DMS 273 (cell line): ENCODE data around the gene CABP1.

Experiments
- DNase-seq: peaks from one replicate; lab custom pipeline; 2025; ENCODE audit not compliant: unreplicated experiment; lab: John Stamatoyannopoulos, UW

Gene CABP1

DNA sequence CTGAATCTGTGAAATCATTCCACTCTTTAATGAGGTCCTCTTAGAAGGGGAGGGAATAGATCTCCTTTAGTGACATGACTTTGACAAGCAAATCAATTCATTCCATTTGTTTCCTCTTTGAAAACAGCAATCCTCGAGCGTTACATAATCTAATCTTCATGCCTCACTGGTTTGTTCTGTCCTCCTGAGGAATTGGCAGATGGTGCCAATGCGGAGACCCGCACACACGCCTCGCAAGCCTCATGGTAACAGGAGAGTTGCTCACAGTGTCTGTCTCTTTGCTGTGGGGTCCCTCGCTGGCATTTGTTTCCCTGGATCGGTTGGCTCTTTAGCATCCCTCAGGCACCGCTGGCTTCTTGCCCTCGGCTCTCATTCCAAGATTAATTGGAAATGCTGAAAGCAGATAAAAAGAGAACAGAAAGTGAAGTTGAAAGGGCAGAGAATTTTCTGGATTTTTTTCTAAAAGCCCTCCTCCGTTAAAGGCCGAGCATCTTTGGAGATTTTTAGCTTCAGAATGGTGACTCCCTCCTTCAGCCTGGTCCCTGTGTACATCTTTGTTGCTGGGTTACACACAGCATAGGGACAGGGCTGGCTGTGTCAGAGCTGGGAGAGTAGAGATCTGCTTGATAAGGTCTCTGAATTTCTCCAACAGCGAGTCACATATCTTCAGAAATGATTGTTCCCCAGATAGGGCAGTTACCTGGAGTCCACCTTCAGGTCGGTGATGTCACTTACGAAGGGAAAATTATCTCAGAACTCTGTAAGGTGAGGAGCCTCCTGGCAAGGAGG is 10.1 kb upstream of the CABP1 start:
- peak; percentile 54 for DNase-seq

GRCh38 chr12:120631097-120631496 is 9.3 kb upstream of the CABP1 start:
- no peak for DNase-seq

DNA sequence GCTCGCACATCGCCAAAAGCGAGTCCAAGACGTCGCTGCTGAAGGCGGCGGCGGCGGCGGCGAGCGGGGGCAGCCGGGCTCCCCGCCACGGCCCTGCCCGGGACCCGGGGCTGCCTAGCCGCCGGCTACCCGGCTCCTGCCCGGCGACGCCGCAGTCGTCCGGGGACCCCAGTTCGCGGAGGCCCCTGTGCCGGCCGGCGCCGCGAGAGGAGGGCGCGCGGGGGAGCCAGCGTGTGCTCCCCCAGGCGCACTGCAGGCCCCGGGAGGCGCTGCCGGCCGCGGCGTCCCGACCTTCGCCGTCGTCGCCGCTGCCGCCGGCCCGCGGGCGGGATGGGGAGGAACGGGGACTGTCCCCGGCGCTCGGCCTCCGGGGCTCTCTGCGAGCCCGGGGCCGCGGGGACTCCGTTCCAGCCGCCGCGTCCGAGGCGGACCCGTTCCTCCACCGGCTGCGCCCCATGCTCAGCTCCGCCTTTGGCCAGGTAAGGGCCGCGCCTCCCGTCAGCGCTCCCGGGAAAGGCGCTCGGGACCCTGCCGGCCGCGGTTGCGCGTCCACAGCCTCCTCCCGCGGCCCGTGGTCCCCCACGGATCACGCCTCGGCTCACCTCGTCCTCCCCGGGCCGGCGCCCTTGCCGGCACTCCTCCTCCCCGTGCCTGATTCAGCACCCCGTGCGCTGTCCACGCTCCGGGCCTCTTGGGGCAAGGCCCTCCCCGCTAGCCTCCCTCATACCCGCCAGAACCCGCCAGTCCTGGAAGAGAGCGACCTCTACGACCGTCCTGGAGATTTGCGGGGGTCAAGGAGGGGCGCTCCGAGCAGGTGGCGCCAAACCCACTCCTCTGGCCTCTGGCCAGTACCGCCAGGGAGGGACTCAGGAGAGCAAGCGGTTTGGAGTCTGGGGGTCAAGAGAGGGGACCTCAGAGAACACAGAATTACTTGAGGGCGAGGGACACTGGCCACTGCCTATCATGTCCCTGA is 721 bp downstream of the CABP1 start:
- peak; percentile 48 for DNase-seq

DNA sequence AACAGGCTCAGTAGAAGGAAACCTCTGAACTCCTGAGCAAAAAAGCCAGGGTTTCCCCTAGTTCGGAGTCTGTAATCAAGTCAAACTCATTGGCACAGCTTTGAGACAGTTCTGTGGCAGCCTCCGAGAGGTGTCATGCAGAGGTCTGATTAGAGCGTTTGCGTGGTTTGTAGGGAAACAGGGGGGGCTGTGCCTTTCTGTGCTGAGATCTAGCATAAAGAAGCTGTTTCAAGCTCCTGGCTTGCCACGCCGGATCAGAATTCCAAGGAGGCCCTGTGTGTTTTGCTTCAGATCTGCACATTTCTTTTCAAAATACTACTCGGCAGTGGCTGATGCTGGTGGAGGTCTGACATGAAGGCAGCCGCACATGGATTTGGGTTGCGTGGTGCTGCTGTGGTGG is 1.7 kb downstream of the CABP1 start:
- no peak for DNase-seq

DNA sequence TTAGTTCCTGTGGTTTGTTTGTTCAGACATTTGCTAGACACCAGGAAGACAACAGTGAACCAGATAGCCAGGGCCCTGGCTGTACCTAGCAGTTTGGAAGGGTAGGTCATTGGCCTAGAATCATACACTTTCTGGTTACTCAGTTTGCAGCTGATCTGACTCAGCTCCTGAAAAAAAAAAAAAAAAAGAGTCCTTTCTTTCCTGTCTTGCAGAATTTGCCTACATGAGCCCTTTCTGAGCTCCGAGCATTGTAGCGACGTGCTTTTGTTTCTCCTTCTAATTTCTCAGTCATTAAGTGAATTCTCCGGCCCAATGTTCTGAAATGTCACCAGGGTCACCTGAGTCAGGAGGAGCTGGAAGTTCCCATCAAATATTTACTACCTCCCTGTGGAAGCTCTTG is 2.4 kb downstream of the CABP1 start:
- no peak for DNase-seq

DNA sequence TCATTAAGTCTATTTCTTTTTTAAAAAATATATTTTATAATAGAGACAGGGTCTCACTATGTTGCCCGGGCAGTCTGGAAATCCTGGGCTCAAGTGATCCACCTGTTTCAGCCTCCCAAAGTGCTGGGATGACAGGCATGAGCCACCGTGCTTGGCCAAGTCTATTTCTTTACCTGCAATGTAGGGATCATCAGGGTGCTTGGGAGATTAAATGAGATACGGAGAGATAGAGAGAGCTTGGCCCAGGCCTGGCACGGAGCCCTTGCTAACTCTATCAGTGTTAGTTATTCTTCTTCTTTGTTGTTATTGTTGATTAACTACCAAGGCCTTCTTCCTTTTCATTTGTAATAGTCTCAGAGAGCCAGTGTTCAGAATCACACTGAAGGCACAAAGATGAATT is 3.1 kb downstream of the CABP1 start:
- no peak for DNase-seq

DNA sequence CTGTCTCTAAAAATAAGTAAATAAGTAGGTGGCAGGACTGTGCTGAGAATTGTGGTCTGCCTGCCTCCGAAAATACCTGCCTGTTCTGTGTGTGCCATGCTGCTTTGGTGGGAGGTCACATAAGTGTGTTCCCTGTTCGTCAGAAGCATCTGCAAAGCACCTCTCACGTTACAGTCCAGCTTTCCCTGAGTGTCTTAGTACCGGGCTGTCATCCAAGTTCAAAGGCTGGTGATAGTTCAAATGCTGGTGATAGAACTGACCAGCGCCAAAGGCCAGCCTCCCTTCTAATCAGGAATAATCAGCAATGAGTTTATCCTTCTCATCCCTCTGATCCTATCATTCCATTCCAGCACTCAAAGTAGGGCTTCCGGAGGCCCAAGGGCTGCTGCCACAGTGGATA is 5.6 kb downstream of the CABP1 start:
- DNase-seq, result no peak

GRCh38 chr12:120647375-120647755 is 6.9 kb downstream of the CABP1 start:
- DNase-seq, result no peak

- DNase-seq, result peak; percentile 16
These were observed 9.2 kb downstream of the CABP1 start for GRCh38 chr12:120649442-120650232.

DNA sequence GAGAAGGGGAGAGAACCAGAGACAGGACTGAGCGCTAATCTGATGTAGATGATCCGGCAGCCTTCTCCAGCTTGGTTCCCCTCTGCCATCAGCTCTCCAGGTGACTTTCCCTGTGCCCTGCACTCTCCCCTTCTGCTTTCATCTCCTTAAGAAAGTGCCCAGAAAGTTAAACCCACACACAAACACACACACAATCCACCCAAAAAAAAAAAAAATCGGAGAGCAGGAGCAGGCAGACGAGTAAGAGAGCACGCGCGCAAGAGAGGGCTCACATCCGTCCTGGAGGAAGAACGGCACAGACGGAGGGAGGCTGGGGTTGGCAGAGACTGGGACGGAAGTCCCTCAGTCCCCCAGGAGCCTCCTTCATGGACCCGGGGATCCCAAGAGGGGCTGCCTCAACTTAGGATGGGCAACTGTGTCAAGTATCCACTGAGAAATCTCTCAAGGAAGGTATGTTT is 9.8 kb downstream of the CABP1 start:
- DNase-seq, result no peak

DNA sequence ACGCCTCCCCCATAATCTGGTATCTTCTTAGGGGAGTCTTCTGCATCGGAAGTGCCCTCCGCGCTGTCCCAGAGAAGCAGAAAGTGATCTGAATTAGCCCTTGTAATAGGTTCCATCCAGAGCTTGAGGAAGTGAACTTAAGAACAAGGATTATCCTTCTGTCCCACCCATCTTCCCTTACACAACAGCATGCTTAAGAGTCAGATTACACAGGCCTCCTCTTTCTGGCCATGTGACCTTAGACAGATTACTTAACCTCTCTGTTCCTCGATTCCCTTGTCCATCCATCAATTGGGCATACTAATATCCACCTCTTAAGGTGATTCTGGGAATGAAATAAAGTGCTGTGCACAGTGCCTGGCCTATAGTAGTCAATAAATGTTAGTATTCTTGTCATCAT is 11.4 kb downstream of the CABP1 start:
- no peak for DNase-seq

- no peak for DNase-seq
These were observed 12.4 kb downstream of the CABP1 start for GRCh38 chr12:120652656-120653435.

GRCh38 chr12:120653611-120654010 is 13.2 kb downstream of the CABP1 start:
- no peak for DNase-seq

GRCh38 chr12:120654656-120655055 is 14.2 kb downstream of the CABP1 start:
- no peak for DNase-seq

DNA sequence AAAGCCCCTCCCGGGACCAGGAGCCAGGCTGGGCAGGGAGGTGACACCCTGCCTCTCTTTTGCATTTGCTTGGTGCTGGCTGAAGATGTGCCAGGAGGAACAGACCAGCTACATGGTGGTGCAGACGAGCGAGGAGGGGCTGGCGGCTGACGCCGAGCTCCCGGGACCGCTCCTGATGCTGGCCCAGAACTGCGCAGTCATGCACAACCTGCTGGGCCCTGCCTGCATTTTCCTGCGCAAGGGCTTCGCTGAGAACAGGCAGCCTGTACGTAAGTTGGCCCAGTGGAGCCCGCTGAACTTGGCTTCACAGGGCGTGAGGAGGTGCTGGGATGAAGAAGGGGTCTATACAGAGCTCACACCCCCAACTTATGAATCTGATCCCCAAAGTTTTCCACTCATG is 15.6 kb downstream of the CABP1 start:
- no peak for DNase-seq

DNA sequence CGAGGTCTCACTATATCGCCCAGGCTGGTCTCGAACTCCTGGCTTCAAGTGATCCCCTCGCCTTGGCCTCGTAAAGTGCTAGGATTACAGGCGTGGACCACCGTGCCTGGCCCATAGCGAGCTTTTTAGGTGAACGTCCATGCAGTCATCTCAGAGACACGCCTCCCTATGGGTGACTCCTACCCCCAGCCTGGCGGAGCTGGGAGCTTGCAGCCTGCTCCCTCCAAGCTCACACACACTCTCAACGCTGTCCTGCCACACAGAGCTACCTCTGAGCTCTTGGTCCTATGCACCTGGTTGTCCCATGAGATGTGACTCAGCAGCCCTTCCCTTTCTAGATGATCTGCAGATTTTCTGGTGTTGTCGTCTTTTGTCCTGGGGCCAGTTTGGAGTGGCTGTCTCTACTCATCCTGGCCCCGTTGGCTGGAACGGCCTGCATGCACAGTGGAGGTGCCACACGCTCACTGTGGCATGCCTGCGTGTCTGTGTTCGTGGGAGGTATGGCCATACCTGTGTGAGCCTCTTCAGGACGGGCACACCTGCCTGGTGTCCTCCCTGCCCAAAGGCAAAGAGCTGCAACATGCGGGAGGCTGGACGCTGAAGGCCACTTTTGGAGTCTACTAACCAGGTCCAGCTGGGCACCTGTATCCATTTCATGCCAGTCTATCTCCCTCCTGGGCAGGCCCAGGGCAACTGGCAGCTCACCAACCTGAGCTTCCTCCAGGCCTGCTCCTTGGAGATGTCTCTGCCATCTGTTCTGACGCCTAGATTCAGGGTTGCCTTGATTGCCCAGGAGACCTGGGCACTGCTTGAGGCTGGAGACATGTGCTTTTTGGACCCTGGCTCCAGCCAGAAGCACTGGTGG is 18.1 kb downstream of the CABP1 start:
- no peak for DNase-seq

DNA sequence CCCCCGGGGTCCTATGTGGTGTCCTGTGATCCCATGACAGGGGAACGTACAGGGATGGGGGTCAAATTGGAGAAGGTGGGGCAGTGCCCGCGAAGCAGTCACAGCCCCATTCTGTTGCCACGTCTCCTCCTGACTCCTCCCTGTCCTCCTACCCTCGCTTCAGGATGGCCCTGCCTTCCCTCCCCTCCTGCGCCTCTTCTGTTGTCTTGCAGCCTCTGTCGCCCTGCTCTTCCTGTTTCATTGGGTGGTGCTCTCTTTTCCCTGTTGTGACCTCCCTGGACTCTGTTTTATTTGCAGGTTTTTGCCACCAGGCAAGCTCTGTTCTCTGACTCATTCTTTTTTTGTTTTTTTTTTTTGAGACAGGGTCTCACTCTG is 18.7 kb downstream of the CABP1 start:
- DNase-seq, result no peak

- no peak for DNase-seq
These were observed 21.0 kb downstream of the CABP1 start for GRCh38 chr12:120661432-120661831.

DNA sequence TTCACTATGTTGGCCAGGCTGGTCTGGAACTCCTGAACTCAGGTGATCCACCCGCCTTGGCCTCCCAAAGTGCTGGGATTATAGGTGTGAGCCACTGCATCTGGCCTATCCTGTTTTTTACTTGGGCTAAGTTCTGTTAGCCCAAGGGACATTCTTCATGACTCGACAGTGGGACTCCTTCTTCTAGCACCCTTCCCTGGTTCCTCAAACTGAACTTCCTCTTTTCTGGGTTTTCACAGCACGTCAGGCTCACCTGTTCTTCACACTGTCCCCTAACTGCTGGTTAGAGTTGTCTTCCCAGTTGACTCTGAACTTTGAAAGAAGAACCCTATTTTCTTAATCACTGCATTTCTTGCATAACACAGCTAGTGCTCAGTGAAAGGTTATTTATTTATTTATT is 22.5 kb downstream of the CABP1 start:
- DNase-seq, result no peak

- DNase-seq, result no peak
These were observed 23.3 kb downstream of the CABP1 start for GRCh38 chr12:120663741-120664140.
